B cell (primary cell): Measurements from ENCODE around the gene KIF3A.

ENCODE experiments used
- EZH2 ChIP-seq: IDR thresholded peaks from 2 replicates; pipeline ENCODE4 v1.6.1; 2012; ENCODE audit warnings: borderline replicate concordance, low read depth, mild to moderate bottlenecking, moderate library complexity, low read length; ENCODE audit not compliant: insufficient read depth, poor library complexity, severe bottlenecking
- TF ChIP-seq, protein P1 (sequence below): fragments of 200-600 bp; IDR thresholded peaks from one replicate; pipeline ENCODE4 v1.8.0; 2022; ENCODE audit warnings: antibody characterized with exemption, mild to moderate bottlenecking

GRCh38 chr5:132746954-132747615 lies 9.7 kb upstream of the KIF3A start, which contains the start of gene CCNI2:
- TF ChIP-seq, protein P1, sequence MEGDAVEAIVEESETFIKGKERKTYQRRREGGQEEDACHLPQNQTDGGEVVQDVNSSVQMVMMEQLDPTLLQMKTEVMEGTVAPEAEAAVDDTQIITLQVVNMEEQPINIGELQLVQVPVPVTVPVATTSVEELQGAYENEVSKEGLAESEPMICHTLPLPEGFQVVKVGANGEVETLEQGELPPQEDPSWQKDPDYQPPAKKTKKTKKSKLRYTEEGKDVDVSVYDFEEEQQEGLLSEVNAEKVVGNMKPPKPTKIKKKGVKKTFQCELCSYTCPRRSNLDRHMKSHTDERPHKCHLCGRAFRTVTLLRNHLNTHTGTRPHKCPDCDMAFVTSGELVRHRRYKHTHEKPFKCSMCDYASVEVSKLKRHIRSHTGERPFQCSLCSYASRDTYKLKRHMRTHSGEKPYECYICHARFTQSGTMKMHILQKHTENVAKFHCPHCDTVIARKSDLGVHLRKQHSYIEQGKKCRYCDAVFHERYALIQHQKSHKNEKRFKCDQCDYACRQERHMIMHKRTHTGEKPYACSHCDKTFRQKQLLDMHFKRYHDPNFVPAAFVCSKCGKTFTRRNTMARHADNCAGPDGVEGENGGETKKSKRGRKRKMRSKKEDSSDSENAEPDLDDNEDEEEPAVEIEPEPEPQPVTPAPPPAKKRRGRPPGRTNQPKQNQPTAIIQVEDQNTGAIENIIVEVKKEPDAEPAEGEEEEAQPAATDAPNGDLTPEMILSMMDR: peak; percentile 33
- TF ChIP-seq EZH2: no peak
